ENCODE results near the gene SPPL2B.
A peak's percentile ranks its signal among the peaks of the same experiment; 100 is the strongest.
"Not testable (repeated sequence)": the region's sequence is repeated elsewhere in the genome, so short reads cannot be mapped to it uniquely, and the experiment has no call there.

Gene SPPL2B

GRCh38 chr19:2382530-2383222, 54.2 kb downstream of the SPPL2B start:
- no peak for DNase-seq

- peak; percentile 61 to 74 for DNase-seq
Measured at GRCh38 chr19:2385053-2385721, 56.7 kb downstream of the SPPL2B start.

- no peak for DNase-seq
Measured at GRCh38 chr19:2387367-2388288, 59.1 kb downstream of the SPPL2B start.

GRCh38 chr19:2389594-2389993, 61.1 kb downstream of the SPPL2B start:
- DNase-seq = no peak

GRCh38 chr19:2391118-2391725, 62.7 kb downstream of the SPPL2B start:
- peak; percentile 69 to 72 for DNase-seq

- no peak for DNase-seq
Measured at GRCh38 chr19:2392366-2392765, 63.9 kb downstream of the SPPL2B start.

- DNase-seq = not testable (repeated sequence)
Measured at GRCh38 chr19:2392899-2393298, 64.4 kb downstream of the SPPL2B start.

- no peak for DNase-seq
Measured at GRCh38 chr19:2394054-2394441, 65.6 kb downstream of the SPPL2B start.

GRCh38 chr19:2394442-2395292, 66.2 kb downstream of the SPPL2B start:
- DNase-seq = no peak

GRCh38 chr19:2395293-2395829, 66.9 kb downstream of the SPPL2B start:
- not testable (repeated sequence) for DNase-seq

- not testable (repeated sequence) for DNase-seq
Measured at GRCh38 chr19:2397173-2397572, 68.7 kb downstream of the SPPL2B start.

GRCh38 chr19:2398735-2399305, 70.3 kb downstream of the SPPL2B start:
- no peak for DNase-seq

GRCh38 chr19:2399582-2399981, 71.1 kb downstream of the SPPL2B start:
- no peak for DNase-seq

Data from NCI-H2081 (cell line).